ENCODE measurements around the gene KRTAP9-4.

GRCh38 chr17:41211845-41212466 lies 37.5 kb upstream of the KRTAP9-4 start:
- TF ChIP-seq CEBPB (IDR thresholded peaks at IDR 0.05; ENCODE audit: low read depth), result no peak
- no peak for TF ChIP-seq CBX3 (IDR thresholded peaks at IDR 0.05; ENCODE audit: low read depth)
- no peak for TF ChIP-seq ATF3 (IDR thresholded peaks at IDR 0.05)
- TF ChIP-seq POLR2AphosphoS5 (IDR thresholded peaks at IDR 0.05; ENCODE audit: low read depth, low read length), result no peak
- TF ChIP-seq REST (IDR thresholded peaks at IDR 0.05; ENCODE audit: low read depth), result no peak
- no peak for TF ChIP-seq CTCF (IDR thresholded peaks at IDR 0.05 in 2 of 3, conservative IDR thresholded peaks at IDR 0.05 in 1 of 3; ENCODE audit: borderline replicate concordance in 1 of 3, insufficient read depth in 1 of 3, low read depth in 2 of 3, low read length in 2 of 3)

All from HCT116 (cell line).